ENCODE measurements around the gene EFHD2. TPM values are rescaled to one million over a fixed set of nuclear protein-coding genes. Genes with fewer than 3 reads are reported as not detected.

Gene EFHD2
- total RNA-seq, 1 experiment from 2014 or later, result 192 TPM

GRCh38 chr1:15449567-15449966, 39.9 kb downstream of the EFHD2 start:
- CTCF ChIA-PET, result no interaction called here
- no TSS peak for BruUV-seq (replicated peaks)

GRCh38 chr1:15451014-15451722, 41.5 kb downstream of the EFHD2 start:
- no peaks in the 10 kb centered on the region for H3K27me3 ChIP-seq (ENCODE audit: low read length)
- BruUV-seq (replicated peaks), result no TSS peak
- H3K4me1 ChIP-seq (ENCODE audit: insufficient read depth, low read length), result peaks cover 11% of the 10 kb centered on the region; the same call in 1 of the 2 replicates
- H3K9me3 ChIP-seq (ENCODE audit: low read length), result no peaks in the 10 kb centered on the region
- ATAC-seq (no peak), DNase-seq (no peak)
- H3K36me3 ChIP-seq (ENCODE audit: low read depth, low read length), result no peaks in the 10 kb centered on the region
- TF ChIP-seq, protein P1, sequence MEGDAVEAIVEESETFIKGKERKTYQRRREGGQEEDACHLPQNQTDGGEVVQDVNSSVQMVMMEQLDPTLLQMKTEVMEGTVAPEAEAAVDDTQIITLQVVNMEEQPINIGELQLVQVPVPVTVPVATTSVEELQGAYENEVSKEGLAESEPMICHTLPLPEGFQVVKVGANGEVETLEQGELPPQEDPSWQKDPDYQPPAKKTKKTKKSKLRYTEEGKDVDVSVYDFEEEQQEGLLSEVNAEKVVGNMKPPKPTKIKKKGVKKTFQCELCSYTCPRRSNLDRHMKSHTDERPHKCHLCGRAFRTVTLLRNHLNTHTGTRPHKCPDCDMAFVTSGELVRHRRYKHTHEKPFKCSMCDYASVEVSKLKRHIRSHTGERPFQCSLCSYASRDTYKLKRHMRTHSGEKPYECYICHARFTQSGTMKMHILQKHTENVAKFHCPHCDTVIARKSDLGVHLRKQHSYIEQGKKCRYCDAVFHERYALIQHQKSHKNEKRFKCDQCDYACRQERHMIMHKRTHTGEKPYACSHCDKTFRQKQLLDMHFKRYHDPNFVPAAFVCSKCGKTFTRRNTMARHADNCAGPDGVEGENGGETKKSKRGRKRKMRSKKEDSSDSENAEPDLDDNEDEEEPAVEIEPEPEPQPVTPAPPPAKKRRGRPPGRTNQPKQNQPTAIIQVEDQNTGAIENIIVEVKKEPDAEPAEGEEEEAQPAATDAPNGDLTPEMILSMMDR (conservative IDR thresholded peaks at IDR 0.05; ENCODE audit: low read depth, low read length), result no peak
- TF ChIP-seq EZH2 (IDR thresholded peaks at IDR 0.05; ENCODE audit: low read length, unreplicated experiment) (no peak), EZH2phosphoT487 (IDR thresholded peaks at IDR 0.05; ENCODE audit: borderline replicate concordance, low read length) (no peak)
- no peak overlapping the region for H3K4me2 ChIP-seq (ENCODE audit: low read length)
- H2AFZ ChIP-seq (ENCODE audit: low read length), result no peak overlapping the region
- no peak overlapping the region for H3K27ac ChIP-seq (ENCODE audit: low read length)
- no peak overlapping the region for H3K4me3 ChIP-seq (ENCODE audit: low read length)
- ChIA-PET POLR2A (ENCODE audit: unreplicated experiment) (interaction anchor here (0.6 kb wide), 1 partner anchor 179 kb away, joined by 4 read pairs; no protein-coding TSS in a partner anchor), CTCF (no interaction called here)
- H3K9ac ChIP-seq (ENCODE audit: low read length), result no peak overlapping the region
- H3K79me2 ChIP-seq (ENCODE audit: low read length), result no peaks in the 10 kb centered on the region
- no peaks in the 10 kb centered on the region for H3F3A ChIP-seq (ENCODE audit: low read length, unreplicated experiment)
- intact Hi-C loops (cut with micrococcal nuclease), result loop anchor here (5.0 kb wide), 1 partner anchor 51 kb away; no protein-coding TSS in a partner anchor
- H3K9me2 ChIP-seq (replicated peaks; ENCODE audit: low read length), result no peaks in the 10 kb centered on the region
- no peaks in the 10 kb centered on the region for H4K20me1 ChIP-seq (ENCODE audit: low read length)

More at GRCh38 chr1:15449567-15449966, 39.9 kb downstream of the EFHD2 start:
- Histone ChIP-seq H3K27me3 (ENCODE audit: low read length) (no peaks in the 10 kb centered on the region), H4K20me1 (ENCODE audit: low read length) (no peaks in the 10 kb centered on the region), H3K27ac (ENCODE audit: low read length) (no peak overlapping the region), H3K4me1 (ENCODE audit: insufficient read depth, low read length) (peaks cover 9% of the 10 kb centered on the region; the same call in 1 of the 2 replicates), H3K9ac (ENCODE audit: low read length) (no peak overlapping the region), H3F3A (ENCODE audit: low read length, unreplicated experiment) (no peaks in the 10 kb centered on the region), H3K4me2 (ENCODE audit: low read length) (no peak overlapping the region), H3K79me2 (ENCODE audit: low read length) (no peaks in the 10 kb centered on the region), H2AFZ (ENCODE audit: low read length) (no peak overlapping the region), H3K9me2 (replicated peaks; ENCODE audit: low read length) (no peaks in the 10 kb centered on the region), H3K36me3 (ENCODE audit: low read depth, low read length) (no peaks in the 10 kb centered on the region), H3K4me3 (ENCODE audit: low read length) (no peak overlapping the region), H3K9me3 (ENCODE audit: low read length) (no peaks in the 10 kb centered on the region)
- intact Hi-C loops (cut with micrococcal nuclease), result no loop called here
- DNase-seq (no peak), ATAC-seq (no peak)
- TF ChIP-seq EZH2 (IDR thresholded peaks at IDR 0.05; ENCODE audit: low read length, unreplicated experiment) (no peak), EZH2phosphoT487 (IDR thresholded peaks at IDR 0.05; ENCODE audit: borderline replicate concordance, low read length) (no peak)
- TF ChIP-seq, protein P1 (conservative IDR thresholded peaks at IDR 0.05; ENCODE audit: low read depth, low read length), result no peak
- POLR2A ChIA-PET (ENCODE audit: unreplicated experiment), result no interaction called here

- Histone ChIP-seq H3K4me1 (ENCODE audit: insufficient read depth, low read length) (peaks cover 11% of the 10 kb centered on the region; the same call in 1 of the 2 replicates), H3K9ac (ENCODE audit: low read length) (no peak overlapping the region)
- intact Hi-C loops (cut with micrococcal nuclease), result loop anchor here (5.0 kb wide), 1 partner anchor 50 kb away; no protein-coding TSS in a partner anchor
Measured at GRCh38 chr1:15452216-15452615, 42.5 kb downstream of the EFHD2 start.

More at GRCh38 chr1:15452216-15452615, 42.5 kb downstream of the EFHD2 start:
- BruUV-seq (replicated peaks), result no TSS peak
- Histone ChIP-seq H3K9me3 (ENCODE audit: low read length) (no peaks in the 10 kb centered on the region), H4K20me1 (ENCODE audit: low read length) (no peaks in the 10 kb centered on the region), H3K9me2 (replicated peaks; ENCODE audit: low read length) (no peaks in the 10 kb centered on the region), H3K27ac (ENCODE audit: low read length) (no peak overlapping the region), H2AFZ (ENCODE audit: low read length) (no peak overlapping the region), H3K4me3 (ENCODE audit: low read length) (no peak overlapping the region), H3K36me3 (ENCODE audit: low read depth, low read length) (no peaks in the 10 kb centered on the region), H3F3A (ENCODE audit: low read length, unreplicated experiment) (no peaks in the 10 kb centered on the region), H3K79me2 (ENCODE audit: low read length) (no peaks in the 10 kb centered on the region), H3K4me2 (ENCODE audit: low read length) (no peak overlapping the region), H3K27me3 (ENCODE audit: low read length) (no peaks in the 10 kb centered on the region)
- POLR2A ChIA-PET (ENCODE audit: unreplicated experiment), result no interaction called here
- CTCF ChIA-PET, result no interaction called here
- no peak for ATAC-seq
- TF ChIP-seq, protein P1 (conservative IDR thresholded peaks at IDR 0.05; ENCODE audit: low read depth, low read length), result no peak
- no peak for TF ChIP-seq EZH2 (IDR thresholded peaks at IDR 0.05; ENCODE audit: low read length, unreplicated experiment)
- no peak for TF ChIP-seq EZH2phosphoT487 (IDR thresholded peaks at IDR 0.05; ENCODE audit: borderline replicate concordance, low read length)
- DNase-seq, result peak; percentile 11
